Lower leg skin (tissue), 4 donors: ENCODE measurements around the gene STN1. TPM values are rescaled to one million over a fixed set of nuclear protein-coding genes. Genes with fewer than 3 reads are reported as not detected.

Source experiments
- DNase-seq, 2 donors: peaks; one replicate each; pipeline ENCODE4 v3.0.0-alpha.2; 2019; ENCODE audit warnings: low spot score in 2 of 2
- H3K4me3 ChIP-seq: fragments of 200-600 bp; sonication (generic); 2 replicates; pipeline ENCODE4 v1.5.1; 2017; ENCODE audit warnings: mild to moderate bottlenecking, low read depth; ENCODE audit not compliant: poor library complexity, severe bottlenecking
- POLR2A ChIP-seq, 2 donors: fragments of 450-650 bp; IDR thresholded peaks; one replicate each; pipeline ENCODE4 v1.6.1; 2016 to 2017; ENCODE audit warnings: antibody characterized with exemption in 2 of 2, mild to moderate bottlenecking in 1 of 2, moderate library complexity in 1 of 2
- WGBS, 2 donors: methylation state at CpG; one replicate each; pipeline ENCODE4 v1.1.5; 2018; 5-methylcytosine and 5-hydroxymethylcytosine counted together
- intact Hi-C: fragments of 100-400 bp; cut with DNase I; formaldehyde crosslinking; loops from one replicate; pipeline ENCODE4 v1.15.0; 2023; ENCODE audit warnings: low total_unique reads
- total RNA-seq, 4 donors: library from RNA; depleted of rRNA; stranded (reverse); fragments of >200 nt; gene quantifications; one replicate each; pipeline ENCODE4 v1.1.0, GENCODE V29; 2016
- TF ChIP-seq, protein P1 (sequence below), 3 donors: fragments of 450-650 bp; IDR thresholded peaks; one replicate each; pipeline ENCODE4 v1.5.1; 2016; ENCODE audit warnings: antibody characterized with exemption in 3 of 3, mild to moderate bottlenecking in 3 of 3, moderate library complexity in 2 of 3

STN1 gene
- total RNA-seq, 4 donors from 2014 or later, result 13.0 to 33.3 (median 18.4) TPM

- no peak for DNase-seq
- H3K4me3 ChIP-seq, result no peak overlapping the region
- no peak for TF ChIP-seq POLR2A (IDR thresholded peaks at IDR 0.05)
- TF ChIP-seq, protein P1, sequence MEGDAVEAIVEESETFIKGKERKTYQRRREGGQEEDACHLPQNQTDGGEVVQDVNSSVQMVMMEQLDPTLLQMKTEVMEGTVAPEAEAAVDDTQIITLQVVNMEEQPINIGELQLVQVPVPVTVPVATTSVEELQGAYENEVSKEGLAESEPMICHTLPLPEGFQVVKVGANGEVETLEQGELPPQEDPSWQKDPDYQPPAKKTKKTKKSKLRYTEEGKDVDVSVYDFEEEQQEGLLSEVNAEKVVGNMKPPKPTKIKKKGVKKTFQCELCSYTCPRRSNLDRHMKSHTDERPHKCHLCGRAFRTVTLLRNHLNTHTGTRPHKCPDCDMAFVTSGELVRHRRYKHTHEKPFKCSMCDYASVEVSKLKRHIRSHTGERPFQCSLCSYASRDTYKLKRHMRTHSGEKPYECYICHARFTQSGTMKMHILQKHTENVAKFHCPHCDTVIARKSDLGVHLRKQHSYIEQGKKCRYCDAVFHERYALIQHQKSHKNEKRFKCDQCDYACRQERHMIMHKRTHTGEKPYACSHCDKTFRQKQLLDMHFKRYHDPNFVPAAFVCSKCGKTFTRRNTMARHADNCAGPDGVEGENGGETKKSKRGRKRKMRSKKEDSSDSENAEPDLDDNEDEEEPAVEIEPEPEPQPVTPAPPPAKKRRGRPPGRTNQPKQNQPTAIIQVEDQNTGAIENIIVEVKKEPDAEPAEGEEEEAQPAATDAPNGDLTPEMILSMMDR (IDR thresholded peaks at IDR 0.05), result no peak
- WGBS, 2 donors, result 79 to 80% methylated on average over 2 of the region's 2 CpGs
- intact Hi-C loops, result no loop called here
These were observed 8.8 kb upstream of the STN1 start for GRCh38 chr10:103926722-103927319.

GRCh38 chr10:103925591-103925990 is 7.6 kb upstream of the STN1 start:
- TF ChIP-seq, protein P1 (IDR thresholded peaks at IDR 0.05), result no peak
- no peak for TF ChIP-seq POLR2A (IDR thresholded peaks at IDR 0.05)
- DNase-seq, result no peak
- intact Hi-C loops, result no loop called here
- H3K4me3 ChIP-seq, result no peak overlapping the region
- 96 to 100% methylated on average over 1 of the region's 1 CpG for WGBS, 2 donors

GRCh38 chr10:103923502-103923901 is 5.5 kb upstream of the STN1 start:
- H3K4me3 ChIP-seq, result no peak overlapping the region
- DNase-seq, result no peak
- intact Hi-C loops, result no loop called here
- 38 to 56% methylated on average over 3 of the region's 3 CpGs for WGBS, 2 donors
- TF ChIP-seq POLR2A (IDR thresholded peaks at IDR 0.05), result no peak
- TF ChIP-seq, protein P1 (IDR thresholded peaks at IDR 0.05), result no peak

- no peak overlapping the region for H3K4me3 ChIP-seq
- WGBS, 2 donors, result 76 to 87% methylated on average over 2 of the region's 2 CpGs
- no peak for DNase-seq
- intact Hi-C loops, result no loop called here
- TF ChIP-seq, protein P1 (IDR thresholded peaks at IDR 0.05), result no peak
- no peak for TF ChIP-seq POLR2A (IDR thresholded peaks at IDR 0.05)
These were observed 4.7 kb upstream of the STN1 start for GRCh38 chr10:103922659-103923058.

- TF ChIP-seq POLR2A (IDR thresholded peaks at IDR 0.05), result no peak
- TF ChIP-seq, protein P1 (IDR thresholded peaks at IDR 0.05), result no peak
- 51 to 57% methylated on average over 7 of the region's 7 CpGs for WGBS, 2 donors
- DNase-seq, result no peak
- no peak overlapping the region for H3K4me3 ChIP-seq
- intact Hi-C loops, result no loop called here
These were observed 3.8 kb upstream of the STN1 start for GRCh38 chr10:103921750-103922195.

DNA sequence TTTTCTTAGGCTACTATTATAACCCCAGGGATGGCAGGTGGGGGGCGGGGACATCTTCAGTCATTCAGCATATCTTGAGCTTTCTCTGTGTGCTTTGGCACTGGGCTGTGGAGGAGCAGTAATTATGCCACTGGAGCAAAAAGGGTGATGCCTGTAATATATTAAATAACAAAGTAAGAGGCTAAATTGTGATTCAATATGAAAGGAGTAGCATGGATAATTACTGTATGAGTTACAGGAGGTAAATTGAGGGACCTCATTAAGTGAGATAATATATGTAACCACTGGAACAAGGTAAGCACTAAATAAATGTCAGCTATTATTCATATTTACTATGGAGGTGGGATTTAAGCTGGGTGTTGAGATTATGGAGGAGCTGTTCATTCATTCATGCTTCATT is 3.3 kb upstream of the STN1 start:
- TF ChIP-seq, protein P1 (IDR thresholded peaks at IDR 0.05), result no peak
- no peak for TF ChIP-seq POLR2A (IDR thresholded peaks at IDR 0.05)
- intact Hi-C loops, result no loop called here
- 78 to 86% methylated on average over 1 of the region's 1 CpG for WGBS, 2 donors
- no peak overlapping the region for H3K4me3 ChIP-seq
- DNase-seq, result no peak
